AG09309 (cell line): ENCODE measurements around the gene MAPKAP1.

ENCODE experiments used
- DNase-seq: peaks from one replicate; pipeline ENCODE4 v3.0.0-alpha.2; 2010; ENCODE audit warnings: low read depth
- H3K4me3 ChIP-seq: 2 replicates; pipeline ENCODE4 v1.5.1; 2011; ENCODE audit warnings: mild to moderate bottlenecking, low read depth, low read length, moderate library complexity; ENCODE audit not compliant: control insufficient read depth
- CTCF ChIP-seq: IDR thresholded peaks from 2 replicates; pipeline ENCODE4 v1.5.1; 2011; ENCODE audit warnings: mild to moderate bottlenecking, low read depth, low read length, inconsistent platforms; ENCODE audit not compliant: insufficient read depth, control insufficient read depth; ENCODE audit errors: missing control alignments

The MAPKAP1 gene

GRCh38 chr9:125565126-125565525, 141.9 kb downstream of the MAPKAP1 start:
- no peak overlapping the region for H3K4me3 ChIP-seq
- no peak for DNase-seq
- no peak for TF ChIP-seq CTCF

- no peak overlapping the region for H3K4me3 ChIP-seq
- no peak for DNase-seq
- TF ChIP-seq CTCF = no peak
Observed at GRCh38 chr9:125564631-125565030, 142.4 kb downstream of the MAPKAP1 start.

- no peak for TF ChIP-seq CTCF
- H3K4me3 ChIP-seq = no peak overlapping the region
- no peak for DNase-seq
Observed at GRCh38 chr9:125561509-125562148, 145.4 kb downstream of the MAPKAP1 start.

GRCh38 chr9:125559894-125560293, 147.1 kb downstream of the MAPKAP1 start:
- no peak for TF ChIP-seq CTCF
- no peak overlapping the region for H3K4me3 ChIP-seq
- DNase-seq = no peak

GRCh38 chr9:125559194-125559593, 147.8 kb downstream of the MAPKAP1 start:
- TF ChIP-seq CTCF = no peak
- DNase-seq = no peak

GRCh38 chr9:125558453-125559092, 148.4 kb downstream of the MAPKAP1 start:
- peak; percentile 83 for TF ChIP-seq CTCF
- peak; percentile 47 for DNase-seq
- no peak overlapping the region for H3K4me3 ChIP-seq

More at GRCh38 chr9:125559194-125559593, 147.8 kb downstream of the MAPKAP1 start:
- no peak overlapping the region for H3K4me3 ChIP-seq
